Measurements from ENCODE around the gene IFITM5. TPM values are rescaled to one million over a fixed set of nuclear protein-coding genes. Genes with fewer than 3 reads are reported as not detected.
"Not testable (repeated sequence)": the region's sequence is repeated elsewhere in the genome, so short reads cannot be mapped to it uniquely, and the experiment has no call there.

Gene IFITM5
- total and polyA plus RNA-seq, 7 donors: not detected

DNA sequence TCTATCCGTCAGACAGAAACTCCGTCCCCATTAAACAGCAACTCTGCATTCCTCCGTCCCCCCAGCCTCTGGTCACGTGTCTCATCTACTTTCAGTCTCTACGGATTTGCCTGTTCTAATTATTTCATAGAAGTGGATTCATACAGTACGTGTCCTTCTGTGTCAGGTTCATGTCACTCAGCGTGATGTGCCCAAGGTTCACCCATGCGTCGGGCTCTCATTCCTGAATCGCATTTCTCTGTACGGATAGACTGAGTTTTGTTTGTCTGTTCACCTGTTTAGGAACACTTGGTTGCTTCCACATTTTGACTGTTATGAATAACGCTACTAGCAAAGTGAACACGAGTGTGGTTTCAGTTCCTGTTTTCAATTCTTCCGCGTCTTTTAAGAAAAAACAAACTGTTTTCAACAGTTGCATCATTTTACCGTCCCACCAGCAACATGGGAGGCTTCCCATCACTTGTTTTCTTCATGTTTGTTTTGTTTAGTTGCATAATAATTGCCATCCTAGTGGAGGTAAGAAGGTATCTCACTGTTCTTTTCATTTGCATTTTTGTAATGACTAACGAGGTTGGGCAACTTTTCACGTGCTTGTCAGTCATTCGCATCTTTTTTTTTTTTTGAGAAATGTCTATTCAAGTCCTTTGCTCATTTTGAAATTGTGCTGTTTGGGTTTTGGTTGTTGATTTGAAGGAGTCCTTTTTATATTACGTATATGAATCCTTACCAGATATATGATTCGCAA lies 30.0 kb downstream of the IFITM5 start:
- TF ChIP-seq EP300 (IDR thresholded peaks at IDR 0.05) (peak in 3 of 4 donors; percentile 4 to 73 (median 68)), CTCF (IDR thresholded peaks at IDR 0.05) (no peak), POLR2AphosphoS5 (IDR thresholded peaks at IDR 0.05) (peak in 3 of 4 donors; percentile 23 to 58 (median 38)), POLR2A (IDR thresholded peaks at IDR 0.05) (no peak)
- no peaks in the 10 kb centered on the region for H3K36me3 ChIP-seq
- peaks cover 0 to 3% (median 0%) of the 10 kb centered on the region in 4 donors for H3K9me3 ChIP-seq
- peak overlapping the region in 3 of 4 donors; percentile 39 to 66 (median 62) for H3K27ac ChIP-seq
- peaks cover 3 to 27% (median 8%) of the 10 kb centered on the region in 3 donors for H3K27me3 ChIP-seq
- intact Hi-C loops (cut with DNase I): no loop called here
- peak overlapping the region in 1 of 4 donors; percentile 38 for H3K4me3 ChIP-seq
- no peak for DNase-seq
- no peaks in the 10 kb centered on the region for H3K4me1 ChIP-seq
- WGBS, 2 donors: 39 to 66% methylated on average over 21 of the region's 21 CpGs

DNA sequence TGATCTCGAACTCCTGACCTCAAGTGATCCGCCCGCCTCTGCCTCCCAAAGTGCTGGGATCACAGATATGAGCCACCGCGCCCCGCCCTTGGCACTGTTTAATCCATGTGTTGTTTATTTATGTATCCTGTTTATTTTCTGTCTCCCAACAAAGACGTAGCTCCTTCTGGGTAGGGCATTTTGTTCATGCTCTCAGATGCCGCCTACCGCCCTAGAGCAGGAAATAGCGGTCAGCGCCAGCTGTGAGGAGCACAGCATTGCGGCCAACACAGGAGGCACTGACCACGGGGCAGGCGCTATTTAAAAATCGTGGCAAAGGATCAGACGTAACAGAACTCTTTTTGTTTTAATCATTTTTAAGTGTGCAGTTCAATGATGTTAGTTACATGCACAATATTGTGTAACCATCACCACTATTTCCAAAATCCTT lies 30.6 kb downstream of the IFITM5 start:
- H3K9me3 ChIP-seq; H3K36me3 ChIP-seq; H3K4me1 ChIP-seq; intact Hi-C loops (cut with DNase I): not testable (repeated sequence)
- H3K27ac ChIP-seq: peak overlapping the region; percentile 45 to 66 (median 60)
- H3K4me3 ChIP-seq: peak overlapping the region in 2 of 4 donors; percentile 33 to 38
- DNase-seq: peak; percentile 83
- TF ChIP-seq EP300 (IDR thresholded peaks at IDR 0.05) (peak in 2 of 4 donors; percentile 31 to 63), POLR2AphosphoS5 (IDR thresholded peaks at IDR 0.05) (peak in 2 of 4 donors; percentile 15 to 44)
- 35 to 39% methylated on average over 16 of the region's 16 CpGs for WGBS, 2 donors
- peaks cover 3 to 27% (median 8%) of the 10 kb centered on the region in 3 donors for H3K27me3 ChIP-seq

DNA sequence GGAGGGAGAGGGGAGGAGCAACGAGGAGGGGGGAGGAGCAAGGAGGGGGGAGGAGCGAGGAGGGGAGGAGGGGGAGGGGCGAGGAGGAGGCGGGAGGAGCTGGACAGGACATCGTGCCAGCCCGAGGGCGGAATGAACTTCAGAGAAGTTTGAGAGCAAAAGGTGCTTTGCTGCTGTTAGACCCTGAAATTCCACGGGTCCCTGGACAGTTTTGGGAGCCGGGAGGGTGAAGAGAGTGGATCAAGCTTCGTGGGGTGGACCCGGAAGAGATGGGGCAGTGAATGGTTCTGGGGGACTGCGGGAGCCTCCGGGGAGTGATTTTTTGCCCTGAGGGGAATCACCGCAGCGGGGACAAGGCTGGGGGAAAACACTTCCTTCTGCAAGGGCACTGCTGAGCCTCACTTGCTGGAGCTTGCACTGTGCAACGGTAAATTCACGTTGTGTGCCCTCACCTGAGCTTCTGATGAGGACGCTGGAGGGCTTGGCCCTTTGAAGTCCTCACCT lies 31.8 kb downstream of the IFITM5 start:
- peak overlapping the region; percentile 45 to 66 (median 60) for H3K27ac ChIP-seq
- peak; percentile 84 for DNase-seq

GRCh38 chr11:266676-267439 lies 32.5 kb downstream of the IFITM5 start:
- intact Hi-C loops (cut with DNase I): no loop called here
- no peak for TF ChIP-seq CTCF (IDR thresholded peaks at IDR 0.05)
- no peak for TF ChIP-seq POLR2AphosphoS5 (IDR thresholded peaks at IDR 0.05)
- no peak for TF ChIP-seq EP300 (IDR thresholded peaks at IDR 0.05)
- no peak for TF ChIP-seq POLR2A (IDR thresholded peaks at IDR 0.05)
- Histone ChIP-seq H3K27ac (no peak overlapping the region), H3K4me1 (no peaks in the 10 kb centered on the region), H3K4me3 (no peak overlapping the region), H3K9me3 (peaks cover 0 to 3% (median 0%) of the 10 kb centered on the region in 4 donors), H3K27me3 (peaks cover 3 to 27% (median 8%) of the 10 kb centered on the region in 3 donors), H3K36me3 (no peaks in the 10 kb centered on the region)
- no peak for DNase-seq
- WGBS, 2 donors: 74 to 88% methylated on average over 4 to 5 of the region's 13 CpGs

More for the DNA sequence above, 31.8 kb downstream of the IFITM5 start:
- Histone ChIP-seq H3K36me3 (no peaks in the 10 kb centered on the region), H3K27me3 (peaks cover 3 to 27% (median 8%) of the 10 kb centered on the region in 3 donors), H3K4me1 (no peaks in the 10 kb centered on the region), H3K4me3 (peak overlapping the region in 3 of 4 donors; percentile 6 to 38 (median 33)), H3K9me3 (peaks cover 0 to 3% (median 0%) of the 10 kb centered on the region in 4 donors)
- intact Hi-C loops (cut with DNase I): no loop called here
- TF ChIP-seq POLR2A (IDR thresholded peaks at IDR 0.05): no peak
- TF ChIP-seq POLR2AphosphoS5 (IDR thresholded peaks at IDR 0.05): peak in 3 of 4 donors; percentile 32 to 50 (median 41)
- TF ChIP-seq CTCF (IDR thresholded peaks at IDR 0.05): no peak
- no peak for TF ChIP-seq EP300 (IDR thresholded peaks at IDR 0.05)
- WGBS, 2 donors: 37 to 38% methylated on average over 18 of the region's 18 CpGs

Data from sigmoid colon (tissue), 7 donors.